Parathyroid adenoma (tissue), 2 donors: ENCODE results near the gene PREB.

ENCODE experiments used
- H2AFZ ChIP-seq: fragments of 300-600 bp; sonication (generic); one replicate; pipeline ENCODE4 v1.7.0; 2017; ENCODE audit warnings: antibody characterized with exemption, mild to moderate bottlenecking
- H3K27ac ChIP-seq: fragments of 300-600 bp; sonication (generic); one replicate; pipeline ENCODE4 v1.7.0; 2017
- H3K27me3 ChIP-seq: fragments of 300-600 bp; sonication (generic); one replicate; pipeline ENCODE4 v1.7.0; 2017; ENCODE audit warnings: low read length; ENCODE audit not compliant: control insufficient read depth, insufficient read depth
- H3K36me3 ChIP-seq: fragments of 300-600 bp; sonication (generic); one replicate; pipeline ENCODE4 v1.7.0; 2017; ENCODE audit warnings: low read length; ENCODE audit not compliant: control insufficient read depth, insufficient read depth
- H3K4me1 ChIP-seq: fragments of 300-600 bp; sonication (generic); one replicate; pipeline ENCODE4 v1.7.0; 2017; ENCODE audit warnings: control low read depth
- H3K4me2 ChIP-seq: fragments of 300-600 bp; sonication (generic); one replicate; pipeline ENCODE4 v1.7.0; 2017; ENCODE audit warnings: low read length
- H3K4me3 ChIP-seq: fragments of 300-600 bp; sonication (generic); one replicate; pipeline ENCODE4 v1.7.0; 2017; ENCODE audit warnings: low read depth, low read length
- H3K79me2 ChIP-seq: fragments of 300-600 bp; sonication (generic); one replicate; pipeline ENCODE4 v1.7.0; 2017; ENCODE audit warnings: control low read depth
- H3K9ac ChIP-seq: fragments of 300-600 bp; sonication (generic); one replicate; pipeline ENCODE4 v1.7.0; 2017; ENCODE audit warnings: mild to moderate bottlenecking
- H3K9me3 ChIP-seq: fragments of 300-600 bp; sonication (generic); one replicate; pipeline ENCODE4 v1.7.0; 2017; ENCODE audit warnings: low read length; ENCODE audit not compliant: control insufficient read depth
- TF ChIP-seq, protein P1 (sequence below): fragments of 300-600 bp; sonication (generic); IDR thresholded peaks from one replicate; pipeline ENCODE4 v1.7.0; 2017; ENCODE audit warnings: antibody characterized with exemption, mild to moderate bottlenecking
- donor health status: primary hyperparathyroidism.

Gene PREB

GRCh38 chr2:27094353-27094984 lies 40.0 kb downstream of the PREB start:
- no peaks in the 10 kb centered on the region for H3K9me3 ChIP-seq
- no peak overlapping the region for H2AFZ ChIP-seq
- no peak overlapping the region for H3K4me2 ChIP-seq
- no peaks in the 10 kb centered on the region for H3K79me2 ChIP-seq
- H3K27me3 ChIP-seq, result no peaks in the 10 kb centered on the region
- no peak overlapping the region for H3K27ac ChIP-seq
- H3K4me3 ChIP-seq, result no peak overlapping the region
- H3K9ac ChIP-seq, result no peak overlapping the region
- TF ChIP-seq, protein P1, sequence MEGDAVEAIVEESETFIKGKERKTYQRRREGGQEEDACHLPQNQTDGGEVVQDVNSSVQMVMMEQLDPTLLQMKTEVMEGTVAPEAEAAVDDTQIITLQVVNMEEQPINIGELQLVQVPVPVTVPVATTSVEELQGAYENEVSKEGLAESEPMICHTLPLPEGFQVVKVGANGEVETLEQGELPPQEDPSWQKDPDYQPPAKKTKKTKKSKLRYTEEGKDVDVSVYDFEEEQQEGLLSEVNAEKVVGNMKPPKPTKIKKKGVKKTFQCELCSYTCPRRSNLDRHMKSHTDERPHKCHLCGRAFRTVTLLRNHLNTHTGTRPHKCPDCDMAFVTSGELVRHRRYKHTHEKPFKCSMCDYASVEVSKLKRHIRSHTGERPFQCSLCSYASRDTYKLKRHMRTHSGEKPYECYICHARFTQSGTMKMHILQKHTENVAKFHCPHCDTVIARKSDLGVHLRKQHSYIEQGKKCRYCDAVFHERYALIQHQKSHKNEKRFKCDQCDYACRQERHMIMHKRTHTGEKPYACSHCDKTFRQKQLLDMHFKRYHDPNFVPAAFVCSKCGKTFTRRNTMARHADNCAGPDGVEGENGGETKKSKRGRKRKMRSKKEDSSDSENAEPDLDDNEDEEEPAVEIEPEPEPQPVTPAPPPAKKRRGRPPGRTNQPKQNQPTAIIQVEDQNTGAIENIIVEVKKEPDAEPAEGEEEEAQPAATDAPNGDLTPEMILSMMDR, result no peak
- no peaks in the 10 kb centered on the region for H3K36me3 ChIP-seq
- H3K4me1 ChIP-seq, result peaks cover 27% of the 10 kb centered on the region

- H3K27me3 ChIP-seq, result no peaks in the 10 kb centered on the region
- no peak overlapping the region for H3K4me2 ChIP-seq
- H3K4me1 ChIP-seq, result peaks cover 27% of the 10 kb centered on the region
- H3K9me3 ChIP-seq, result no peaks in the 10 kb centered on the region
- no peak overlapping the region for H3K4me3 ChIP-seq
- TF ChIP-seq, protein P1, result no peak
- no peak overlapping the region for H3K9ac ChIP-seq
- H3K79me2 ChIP-seq, result no peaks in the 10 kb centered on the region
- H3K36me3 ChIP-seq, result no peaks in the 10 kb centered on the region
- peak overlapping the region; percentile 8 for H3K27ac ChIP-seq
- peak overlapping the region; percentile 86 for H2AFZ ChIP-seq
These were observed 40.7 kb downstream of the PREB start for GRCh38 chr2:27093430-27094352.

GRCh38 chr2:27092696-27093429 lies 41.6 kb downstream of the PREB start:
- H3K9ac ChIP-seq, result no peak overlapping the region
- H3K4me2 ChIP-seq, result no peak overlapping the region
- H3K9me3 ChIP-seq, result no peaks in the 10 kb centered on the region
- TF ChIP-seq, protein P1, result no peak
- H3K36me3 ChIP-seq, result no peaks in the 10 kb centered on the region
- H3K27ac ChIP-seq, result peak overlapping the region; percentile 8
- H3K4me3 ChIP-seq, result no peak overlapping the region
- H3K4me1 ChIP-seq, result peaks cover 27% of the 10 kb centered on the region
- H3K79me2 ChIP-seq, result no peaks in the 10 kb centered on the region
- peak overlapping the region; percentile 86 for H2AFZ ChIP-seq
- no peaks in the 10 kb centered on the region for H3K27me3 ChIP-seq

- no peaks in the 10 kb centered on the region for H3K27me3 ChIP-seq
- TF ChIP-seq, protein P1, result no peak
- H3K27ac ChIP-seq, result no peak overlapping the region
- H3K9ac ChIP-seq, result no peak overlapping the region
- H2AFZ ChIP-seq, result peak overlapping the region; percentile 86
- no peaks in the 10 kb centered on the region for H3K9me3 ChIP-seq
- no peaks in the 10 kb centered on the region for H3K36me3 ChIP-seq
- peaks cover 31% of the 10 kb centered on the region for H3K4me1 ChIP-seq
- H3K4me2 ChIP-seq, result no peak overlapping the region
- H3K79me2 ChIP-seq, result no peaks in the 10 kb centered on the region
- no peak overlapping the region for H3K4me3 ChIP-seq
These were observed 42.4 kb downstream of the PREB start for GRCh38 chr2:27091746-27092695.
